GM23248 (cell line): ENCODE data around the gene ZC3H18.

Experiments used
- EZH2 ChIP-seq: fragments of 200-600 bp; sonication (generic); IDR thresholded peaks from 2 replicates; pipeline ENCODE4 v1.6.1; 2018; ENCODE audit warnings: antibody characterized with exemption, mild to moderate bottlenecking; ENCODE audit not compliant: insufficient read depth, poor library complexity, severe bottlenecking
- EZH2phosphoT487 ChIP-seq: fragments of 200-600 bp; sonication (generic); IDR thresholded peaks from 2 replicates; pipeline ENCODE4 v1.6.1; 2018; ENCODE audit warnings: antibody characterized with exemption, moderate library complexity, mild to moderate bottlenecking, low read depth; ENCODE audit not compliant: insufficient read depth

DNA sequence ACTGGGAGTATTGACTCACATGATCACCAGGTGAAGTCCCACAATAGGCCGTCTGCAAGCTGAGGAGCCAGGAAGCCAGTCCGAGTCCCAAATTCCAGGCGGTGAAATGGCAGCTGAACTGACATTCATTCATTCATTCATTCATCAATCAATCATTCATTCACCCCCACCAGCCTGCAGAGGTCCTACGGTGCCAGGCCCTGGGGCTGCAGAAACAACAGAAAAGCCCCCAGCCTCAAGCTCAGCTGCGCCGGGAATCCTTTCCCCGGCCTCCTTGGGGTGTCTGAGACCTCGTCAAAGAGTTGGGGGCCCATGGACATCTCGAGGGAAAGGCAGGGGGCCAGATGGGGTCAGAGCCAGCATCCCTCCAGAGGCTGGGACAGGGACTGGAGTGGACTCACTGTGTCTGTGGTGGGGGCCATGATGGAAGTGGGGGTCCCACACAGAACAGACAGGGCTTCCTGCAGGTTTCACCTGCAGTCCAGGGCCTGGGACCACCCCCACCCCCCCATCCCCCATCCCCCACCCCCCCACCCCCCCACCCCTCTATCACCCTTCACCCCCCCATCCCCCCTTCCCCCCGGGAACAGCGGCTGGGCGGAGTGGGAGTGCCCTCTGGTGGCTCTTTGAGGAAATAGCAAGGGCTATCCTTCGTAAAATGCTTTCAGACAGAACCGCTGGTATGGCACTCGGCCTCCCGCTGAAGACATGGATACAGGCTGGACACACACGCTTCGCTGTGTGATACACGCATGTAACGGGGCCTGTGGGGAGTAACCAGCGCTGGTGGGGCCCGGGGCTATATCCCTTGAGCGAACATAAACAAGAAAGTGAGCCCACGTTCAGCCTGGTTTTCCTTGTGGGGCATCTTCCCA, 8.5 kb upstream of the ZC3H18 start:
- TF ChIP-seq EZH2phosphoT487 (no peak), EZH2 (no peak)
